Endothelial cell of umbilical vein (primary cell): ENCODE measurements around the gene DNAJB13. TPM values are rescaled to one million over a fixed set of nuclear protein-coding genes. Genes with fewer than 3 reads are reported as not detected.

ENCODE experiments used
- BruUV-seq: library from RNA; stranded (reverse); fragments of 400-500 nt; replicated peaks from 2 replicates; lab custom pipeline; 2021; lab: Mats Ljungman, UMichigan
- CTCF ChIA-PET: fragments of 300-600, 350-600 bp; sonication (Branson Sonifier 250); formaldehyde crosslinking; loops from one replicate; lab custom pipeline; 2021; ENCODE audit warnings: antibody characterized with exemption, inconsistent platforms; lab: Charles Lee
- POLR2A ChIA-PET: fragments of 300-600, 350-600 bp; sonication (Branson Sonifier 250); formaldehyde crosslinking; loops from one replicate; lab custom pipeline; 2021; ENCODE audit warnings: antibody characterized with exemption, inconsistent platforms; lab: Charles Lee
- DNase-seq: peaks from one replicate; pipeline ENCODE4 v3.0.0-alpha.2; 2011; ENCODE audit warnings: low read depth, low spot score
- FAIRE-seq: peaks from 2 replicates; lab custom pipeline; 2011; peaks lifted over from hg19 to GRCh38; lab: Jason Lieb, UNC
- H2AFZ ChIP-seq: 2 replicates; pipeline ENCODE4 v1.6.0; 2012; ENCODE audit warnings: low read depth, low read length, control low read depth, inconsistent platforms
- H3K27ac ChIP-seq: 2 replicates; pipeline ENCODE4 v1.5.1; 2011; ENCODE audit warnings: low read depth, mild to moderate bottlenecking, control low read depth, low read length, moderate library complexity; ENCODE audit not compliant: insufficient read depth
- H3K27me3 ChIP-seq, 2 experiments: 2 replicates each; pipeline versions ENCODE4 v1.6.0 to v1.6.1; 2011; ENCODE audit warnings: low read length in 2 of 2, mixed read lengths in 1 of 2; ENCODE audit not compliant: control insufficient read depth in 2 of 2, insufficient read depth in 2 of 2
- H3K36me3 ChIP-seq, 2 experiments: 2 replicates in 1 of 2; 3 replicates in 1 of 2; pipeline ENCODE4 v1.5.1; 2011; ENCODE audit warnings: low read length in 2 of 2, mild to moderate bottlenecking in 1 of 2, moderate library complexity in 1 of 2; ENCODE audit not compliant: control insufficient read depth in 2 of 2, insufficient read depth in 2 of 2; ENCODE audit errors: extremely low read depth in 1 of 2
- H3K4me1 ChIP-seq: 3 replicates; pipeline ENCODE4 v1.5.1; 2011; ENCODE audit warnings: mild to moderate bottlenecking, low read length; ENCODE audit not compliant: control insufficient read depth, insufficient read depth; ENCODE audit errors: extremely low read depth
- H3K4me2 ChIP-seq: 2 replicates; pipeline ENCODE4 v1.6.1; 2011; ENCODE audit warnings: low read length, control low read depth, mixed read lengths; ENCODE audit not compliant: insufficient read depth
- H3K4me3 ChIP-seq, 3 experiments: fragments of 200-600 bp in 1 of 3; sonication (generic), shearing (Covaris generic) in 1 of 3; replicated peaks in 1 of 3; 2 replicates each; pipeline ENCODE4 v1.5.1; 2011 to 2016; ENCODE audit warnings: control low read depth in 3 of 3, low read length in 3 of 3, mild to moderate bottlenecking in 2 of 3, inconsistent platforms in 1 of 3, low read depth in 1 of 3, moderate library complexity in 1 of 3; ENCODE audit not compliant: insufficient read depth in 1 of 3
- H3K79me2 ChIP-seq: 2 replicates; pipeline ENCODE4 v1.6.0; 2012; ENCODE audit warnings: low read length, inconsistent platforms; ENCODE audit not compliant: control insufficient read depth, insufficient read depth
- H3K9ac ChIP-seq: replicated peaks from 2 replicates; pipeline ENCODE3; 2011; ENCODE audit warnings: low read length, control low read depth; ENCODE audit not compliant: insufficient read depth; ENCODE audit errors: extremely low read depth
- H3K9me1 ChIP-seq: replicated peaks from 3 replicates; pipeline ENCODE4 v1.6.0; 2011; ENCODE audit warnings: mild to moderate bottlenecking, low read length; ENCODE audit not compliant: control insufficient read depth, insufficient read depth; ENCODE audit errors: extremely low read depth
- H3K9me3 ChIP-seq: replicated peaks from 2 replicates; pipeline ENCODE4 v1.5.1; 2012; ENCODE audit warnings: low read length, inconsistent platforms; ENCODE audit not compliant: control insufficient read depth, insufficient read depth
- H4K20me1 ChIP-seq: replicated peaks from 2 replicates; pipeline ENCODE3; 2011; ENCODE audit warnings: mild to moderate bottlenecking, low read length; ENCODE audit not compliant: control insufficient read depth, insufficient read depth; ENCODE audit errors: extremely low read depth
- CTCF ChIP-seq, 2 donors: IDR thresholded peaks; 1 replicate in 1 of 2; 2 replicates in 1 of 2; pipeline ENCODE4 v1.5.1; 2011; ENCODE audit warnings: low read length in 2 of 2, mild to moderate bottlenecking in 2 of 2, moderate library complexity in 2 of 2, control low read depth in 1 of 2, inconsistent platforms in 1 of 2, low read depth in 1 of 2; ENCODE audit not compliant: insufficient read depth in 1 of 2; ENCODE audit errors: extremely low read depth in 1 of 2
- EZH2 ChIP-seq: IDR thresholded peaks from 2 replicates; pipeline ENCODE4 v1.6.1; 2012; ENCODE audit warnings: borderline replicate concordance, low read depth, mild to moderate bottlenecking, moderate library complexity, low read length, inconsistent platforms; ENCODE audit not compliant: severe bottlenecking
- FOS ChIP-seq: IDR thresholded peaks from 2 replicates; pipeline ENCODE4 v1.6.1; 2011; ENCODE audit warnings: mild to moderate bottlenecking, low read length, moderate library complexity, borderline replicate concordance; ENCODE audit not compliant: insufficient read depth
- GATA2 ChIP-seq: IDR thresholded peaks from 2 replicates; pipeline ENCODE4 v1.7.0; 2011; ENCODE audit warnings: low read depth, mild to moderate bottlenecking, moderate library complexity, mixed read lengths, low read length; ENCODE audit not compliant: insufficient read length, insufficient read depth
- JUN ChIP-seq: IDR thresholded peaks from 2 replicates; pipeline ENCODE4 v1.6.1; 2011; ENCODE audit warnings: borderline replicate concordance, low read depth; ENCODE audit not compliant: insufficient read length, insufficient read depth
- MAX ChIP-seq: IDR thresholded peaks from 2 replicates; pipeline ENCODE4 v1.6.1; 2011; ENCODE audit not compliant: insufficient read depth, insufficient read length
- MYC ChIP-seq: IDR thresholded peaks from one replicate; pipeline ENCODE4 v1.6.1; 2011; ENCODE audit warnings: mild to moderate bottlenecking, low read depth, low read length
- POLR2A ChIP-seq: IDR thresholded peaks from 2 replicates; pipeline ENCODE4 v1.6.1; 2012; ENCODE audit warnings: low read depth, mild to moderate bottlenecking, control low read depth, low read length
- POLR2AphosphoS5 ChIP-seq: IDR thresholded peaks from 2 replicates; pipeline ENCODE4 v1.6.1; 2012; ENCODE audit warnings: low read depth, mild to moderate bottlenecking, control low read depth, low read length, moderate library complexity; ENCODE audit not compliant: insufficient read depth
- dilution Hi-C: fragments of 300-500 bp; cut with MboI; formaldehyde crosslinking; loops from one replicate; pipeline ENCODE4 v1.15.0; 2019; ENCODE audit warnings: low sequenced_read_pairs; ENCODE audit not compliant: extremely low pct_ligation_motif_present
- intact Hi-C: fragments of 100-400 bp; cut with micrococcal nuclease; formaldehyde crosslinking; loops from one replicate; pipeline ENCODE4 v1.10.0; 2022
- polyA plus RNA-seq, 4 experiments: library from polyadenylated mRNA; depleted of rRNA in 3 of 4; stranded (reverse) in 3 of 4; unstranded in 1 of 4; fragments of >200 nt; gene quantifications; 2 replicates each; pipeline versions ENCODE4 v1.2.1 to v1.2.3, GENCODE V29; 2011 to 2012; ENCODE audit warnings: missing spikeins in 1 of 4
- total RNA-seq: library from RNA; stranded (reverse); gene quantifications from 2 replicates; pipeline ENCODE4 v1.2.3, GENCODE V29; 2021

DNAJB13 gene
- total and polyA plus RNA-seq, 2 donors (not counting 3 experiments of a cell fraction or from before 2014, with no cell fraction given), result 0.07 to 0.46 TPM

- ChIA-PET POLR2A (no interaction called here), CTCF (interaction anchor here (0.7 to 2.7 kb wide), 4 partner anchors 10 to 17 kb away, joined by 3 to 5 read pairs (median 4); no protein-coding TSS in a partner anchor)
- no TSS peak for BruUV-seq
- Histone ChIP-seq H2AFZ (no peak overlapping the region), H3K27me3 (no peaks in the 10 kb centered on the region), H3K27ac (no peak overlapping the region), H3K4me1 (no peaks in the 10 kb centered on the region), H3K4me2 (no peak overlapping the region), H3K36me3 (peaks cover 0 to 11% of the 10 kb centered on the region in 2 experiments), H3K79me2 (no peaks in the 10 kb centered on the region), H3K9ac (no peak overlapping the region), H4K20me1 (no peaks in the 10 kb centered on the region), H3K9me3 (no peaks in the 10 kb centered on the region), H3K9me1 (no peaks in the 10 kb centered on the region), H3K4me3 (no peak overlapping the region)
- FAIRE-seq (no peak), DNase-seq (no peak)
- dilution Hi-C loops, result no loop called here
- TF ChIP-seq CTCF (IDR thresholded peaks at IDR 0.05; ENCODE audit: extremely low read depth in 1 of 2, insufficient read depth in 1 of 2, low read depth in 1 of 2, low read length in 2 of 2) (no peak), POLR2A (no peak), MAX (no peak), GATA2 (no peak), POLR2AphosphoS5 (no peak), EZH2 (no peak), JUN (no peak), FOS (no peak), MYC (no peak)
- intact Hi-C loops, result no loop called here
These were observed 64.1 kb downstream of the DNAJB13 start for GRCh38 chr11:74014880-74015279.
